Stomach smooth muscle (tissue), 2 donors: ENCODE measurements around the gene CHST13.

Experiments used
- H3K27ac ChIP-seq: one replicate; pipeline ENCODE4 v1.7.0; 2013; ENCODE audit warnings: mild to moderate bottlenecking, low read length, inconsistent platforms
- H3K27me3 ChIP-seq, 2 donors: one replicate each; pipeline ENCODE4 v1.7.0; 2013; ENCODE audit warnings: low read length in 2 of 2; ENCODE audit not compliant: insufficient read depth in 2 of 2, control insufficient read depth in 1 of 2
- H3K36me3 ChIP-seq, 2 donors: one replicate each; pipeline ENCODE4 v1.7.0; 2013; ENCODE audit warnings: low read length in 2 of 2; ENCODE audit not compliant: control insufficient read depth in 2 of 2, insufficient read depth in 2 of 2
- H3K4me1 ChIP-seq: one replicate; pipeline ENCODE4 v1.7.0; 2013; ENCODE audit warnings: low read length; ENCODE audit not compliant: control insufficient read depth, insufficient read depth
- H3K4me3 ChIP-seq, 2 donors: one replicate each; pipeline ENCODE4 v1.7.0; 2013; ENCODE audit warnings: low read length in 2 of 2
- H3K9ac ChIP-seq, 2 donors: one replicate each; pipeline ENCODE4 v1.7.0; 2013; ENCODE audit warnings: low read length in 2 of 2, mild to moderate bottlenecking in 1 of 2
- H3K9me3 ChIP-seq, 2 donors: one replicate each; pipeline ENCODE4 v1.7.0; 2013; ENCODE audit warnings: low read length in 2 of 2; ENCODE audit not compliant: control insufficient read depth in 2 of 2
- donor health status: healthy.
- donor health status: Pancreatic carcinoma.

The CHST13 gene

GRCh38 chr3:126542340-126543241 lies 18.6 kb downstream of the CHST13 start:
- Histone ChIP-seq H3K27me3 (peaks cover 17 to 21% of the 10 kb centered on the region in 2 donors), H3K4me1 (no peaks in the 10 kb centered on the region), H3K36me3 (no peaks in the 10 kb centered on the region)

DNA sequence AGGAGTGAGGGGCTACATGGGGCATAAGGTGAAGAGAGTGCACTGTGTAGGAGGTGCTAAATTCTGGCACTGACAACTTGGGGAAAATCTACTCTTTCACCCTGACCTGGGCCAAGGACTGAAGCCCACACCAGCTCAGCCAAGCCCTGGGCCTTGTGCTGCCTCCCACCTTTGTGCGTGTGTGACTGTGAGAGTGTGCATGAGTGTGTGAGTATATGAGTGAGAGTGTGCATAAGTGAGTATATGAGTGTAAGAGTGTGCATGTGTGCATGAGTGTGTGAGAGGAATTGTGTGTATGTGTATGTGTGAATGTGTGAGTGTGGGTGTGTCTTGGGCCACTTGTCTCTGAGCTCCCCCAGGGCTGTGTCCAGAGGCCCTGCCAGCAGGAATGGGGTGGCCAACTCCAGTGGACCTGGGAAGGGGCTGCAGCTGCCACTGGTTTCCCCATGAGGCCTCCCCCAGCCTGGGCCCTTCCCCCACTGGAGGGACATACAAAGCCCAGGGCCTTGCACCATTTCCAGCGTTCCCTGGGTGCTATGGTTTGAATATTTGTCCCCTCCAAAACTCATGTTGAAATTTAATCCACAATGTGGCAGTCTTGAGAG lies 19.6 kb downstream of the CHST13 start:
- no peak overlapping the region for H3K4me3 ChIP-seq
- H3K9ac ChIP-seq, result no peak overlapping the region
- H3K4me1 ChIP-seq, result no peaks in the 10 kb centered on the region
- H3K36me3 ChIP-seq, result no peaks in the 10 kb centered on the region
- no peak overlapping the region for H3K27ac ChIP-seq
- no peaks in the 10 kb centered on the region for H3K9me3 ChIP-seq
- H3K27me3 ChIP-seq, result peaks cover 17 to 19% of the 10 kb centered on the region in 2 donors

More at GRCh38 chr3:126542340-126543241, 18.6 kb downstream of the CHST13 start:
- Histone ChIP-seq H3K9me3 (no peaks in the 10 kb centered on the region), H3K27ac (no peak overlapping the region), H3K4me3 (no peak overlapping the region), H3K9ac (no peak overlapping the region)

DNA sequence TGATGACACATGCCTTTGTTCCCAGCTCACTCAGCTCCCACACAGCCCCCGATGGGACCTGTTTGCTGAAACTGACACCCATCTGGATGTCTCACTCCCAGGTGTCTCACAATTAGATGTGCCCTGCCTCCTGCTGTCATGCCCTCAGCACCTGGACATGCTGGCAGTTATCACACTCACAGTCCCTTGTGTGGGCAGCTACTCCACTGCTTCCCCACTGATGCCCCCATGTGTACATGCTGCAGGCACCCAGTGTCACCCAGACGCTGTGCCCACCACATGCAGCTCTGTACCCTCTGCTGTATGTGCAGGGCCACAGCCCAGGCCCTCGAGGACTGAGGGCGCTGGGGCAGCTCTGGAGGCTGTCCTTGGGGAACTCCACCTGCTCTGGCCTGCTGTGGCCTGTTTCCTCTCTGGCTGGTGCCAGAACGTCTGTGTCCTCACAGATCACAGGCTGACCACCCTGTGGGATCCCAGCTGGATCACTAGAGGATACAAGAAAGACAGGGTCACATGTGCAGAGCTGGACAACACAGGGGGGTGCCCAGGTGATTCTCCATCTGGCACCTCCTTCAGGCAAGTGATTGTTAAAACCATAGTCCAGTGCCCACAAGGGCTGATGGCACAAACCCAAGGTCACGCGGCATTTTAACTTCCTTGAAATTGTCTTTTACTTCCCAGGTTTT lies 20.8 kb downstream of the CHST13 start:
- Histone ChIP-seq H3K27ac (no peak overlapping the region), H3K9ac (no peak overlapping the region), H3K4me1 (no peaks in the 10 kb centered on the region), H3K27me3 (peaks cover 17 to 22% of the 10 kb centered on the region in 2 donors), H3K36me3 (no peaks in the 10 kb centered on the region), H3K9me3 (no peaks in the 10 kb centered on the region), H3K4me3 (no peak overlapping the region)

GRCh38 chr3:126545544-126545943 lies 21.6 kb downstream of the CHST13 start:
- peaks cover 17 to 18% of the 10 kb centered on the region in 2 donors for H3K27me3 ChIP-seq

DNA sequence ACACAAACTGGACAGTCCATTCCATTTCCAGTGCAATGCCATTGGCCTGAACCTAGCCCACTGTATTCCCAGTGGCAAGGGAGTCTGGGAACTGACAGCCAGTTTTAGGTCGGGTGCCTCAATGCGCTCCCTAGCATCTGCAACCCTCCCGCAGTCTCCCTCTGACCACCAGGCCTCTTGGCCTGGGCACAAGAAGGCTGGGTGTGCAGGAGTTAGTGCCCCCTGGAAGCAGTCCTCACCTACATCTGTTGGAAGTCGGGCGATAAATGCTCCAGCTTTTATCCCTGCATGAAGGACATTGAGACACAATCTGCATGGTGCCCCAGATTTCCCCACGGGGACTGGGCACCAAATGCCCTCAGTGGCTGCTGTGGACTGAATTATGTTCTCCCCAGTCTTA lies 22.1 kb downstream of the CHST13 start:
- H3K4me3 ChIP-seq, result no peak overlapping the region
- no peaks in the 10 kb centered on the region for H3K36me3 ChIP-seq
- H3K9ac ChIP-seq, result no peak overlapping the region
- H3K9me3 ChIP-seq, result no peaks in the 10 kb centered on the region
- peaks cover 17 to 18% of the 10 kb centered on the region in 2 donors for H3K27me3 ChIP-seq
- H3K4me1 ChIP-seq, result no peaks in the 10 kb centered on the region
- no peak overlapping the region for H3K27ac ChIP-seq

More at GRCh38 chr3:126545544-126545943, 21.6 kb downstream of the CHST13 start:
- Histone ChIP-seq H3K4me3 (no peak overlapping the region), H3K9ac (no peak overlapping the region), H3K4me1 (no peaks in the 10 kb centered on the region), H3K36me3 (no peaks in the 10 kb centered on the region), H3K9me3 (no peaks in the 10 kb centered on the region), H3K27ac (no peak overlapping the region)

DNA sequence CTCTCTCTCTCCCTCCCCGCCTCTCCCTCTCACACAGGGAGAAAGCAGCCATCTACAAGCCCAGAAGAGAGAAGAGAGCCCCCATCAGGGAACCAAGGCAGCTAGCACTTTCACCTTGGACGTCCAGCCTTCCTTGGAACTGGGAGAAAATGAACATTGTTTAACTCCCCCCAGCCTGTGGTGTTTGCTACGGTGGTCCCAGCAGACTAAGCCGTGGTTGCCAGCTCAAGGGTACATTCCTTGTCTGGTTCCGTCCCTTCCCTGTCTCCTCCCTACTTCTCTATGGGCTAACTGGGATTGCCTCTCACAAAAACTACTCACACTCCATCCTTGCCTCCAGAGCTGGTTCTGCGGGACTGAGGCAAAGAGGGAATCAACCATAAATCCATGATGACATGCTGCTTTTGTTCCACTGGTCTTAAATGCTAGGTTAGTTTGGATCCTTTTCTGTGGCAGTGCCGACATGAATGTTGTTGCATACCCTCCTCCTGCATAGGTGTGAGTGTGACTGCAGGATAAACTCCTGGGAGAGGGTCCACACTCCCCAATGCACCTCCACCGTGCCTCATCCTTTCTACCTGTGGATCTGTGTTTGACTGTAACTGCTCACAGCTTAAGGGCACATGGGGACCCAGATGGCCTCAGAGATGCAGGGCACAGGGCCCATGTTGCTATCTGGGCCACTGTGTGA lies 22.7 kb downstream of the CHST13 start:
- peaks cover 12 to 18% of the 10 kb centered on the region in 2 donors for H3K27me3 ChIP-seq
- H3K4me1 ChIP-seq, result no peaks in the 10 kb centered on the region
- no peak overlapping the region for H3K4me3 ChIP-seq

DNA sequence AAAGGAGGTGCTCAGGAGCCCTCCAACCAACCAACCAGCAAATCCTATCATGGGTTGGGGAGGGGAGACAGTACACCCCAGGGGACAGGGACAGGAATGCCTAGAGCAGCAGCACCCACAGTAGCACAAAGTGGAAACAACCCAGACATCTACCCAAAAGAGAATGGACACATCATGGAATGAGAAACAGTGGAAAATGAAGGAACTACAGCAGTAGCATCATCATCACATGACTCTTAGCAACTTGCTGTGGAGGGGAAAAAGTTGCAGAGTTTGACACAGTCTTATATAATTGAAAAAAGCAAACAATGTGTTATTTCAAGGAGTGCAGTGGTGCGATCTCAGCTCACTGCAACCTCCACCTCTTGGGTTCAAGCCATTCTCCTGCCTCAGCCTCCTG lies 23.8 kb downstream of the CHST13 start:
- Histone ChIP-seq H3K27me3 (peaks cover 2 to 18% of the 10 kb centered on the region in 2 donors), H3K9me3 (no peaks in the 10 kb centered on the region), H3K36me3 (no peaks in the 10 kb centered on the region), H3K27ac (no peak overlapping the region), H3K4me3 (no peak overlapping the region), H3K4me1 (no peaks in the 10 kb centered on the region), H3K9ac (no peak overlapping the region)

More for the DNA sequence above, 22.7 kb downstream of the CHST13 start:
- no peak overlapping the region for H3K27ac ChIP-seq
- H3K36me3 ChIP-seq, result no peaks in the 10 kb centered on the region
- no peak overlapping the region for H3K9ac ChIP-seq
- H3K9me3 ChIP-seq, result no peaks in the 10 kb centered on the region

DNA sequence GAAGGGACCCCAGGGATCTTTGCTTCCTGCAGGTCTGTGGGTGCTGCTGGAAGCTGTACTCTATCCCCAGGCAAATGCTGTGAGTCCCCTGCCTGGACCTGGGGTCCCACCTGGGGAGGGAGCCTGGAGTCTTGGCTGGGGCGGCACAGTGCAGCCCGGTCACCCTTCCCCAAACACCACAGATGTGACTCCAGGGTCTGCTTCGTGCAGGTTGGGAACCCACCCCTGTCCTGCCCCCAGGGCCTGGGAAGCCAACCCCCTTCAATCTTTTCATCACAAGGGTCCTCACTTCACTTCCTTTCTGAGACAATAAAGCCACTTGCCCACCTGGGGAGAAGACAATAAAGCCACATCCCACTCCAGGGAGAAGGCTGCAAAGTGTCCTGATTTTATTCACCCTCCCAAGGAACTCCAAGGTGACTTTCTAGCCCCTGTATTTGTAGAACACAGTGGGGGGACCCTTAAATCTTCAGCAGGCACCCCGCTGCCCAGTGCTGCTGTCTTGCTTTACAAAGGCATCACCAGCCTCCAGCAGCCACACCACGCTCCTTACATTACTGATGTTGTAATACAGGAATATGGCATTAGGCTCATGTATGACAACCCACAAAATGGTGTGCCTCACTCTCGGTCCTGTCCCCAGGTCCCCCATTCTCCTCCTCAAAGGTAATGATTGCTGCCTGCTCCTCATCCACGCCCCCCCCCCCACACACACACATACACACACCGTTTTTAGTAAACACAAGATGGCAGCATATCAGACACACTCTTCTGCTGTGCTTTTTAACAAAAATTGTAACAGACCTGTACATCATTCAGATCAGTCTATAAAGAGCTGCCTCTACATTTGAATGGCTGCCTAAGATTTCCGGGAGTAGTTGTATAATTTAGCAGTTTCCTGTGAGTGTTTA lies 24.9 kb downstream of the CHST13 start:
- no peaks in the 10 kb centered on the region for H3K9me3 ChIP-seq
- H3K4me3 ChIP-seq, result no peak overlapping the region
- H3K27me3 ChIP-seq, result peaks cover 0 to 11% of the 10 kb centered on the region in 2 donors
- no peak overlapping the region for H3K27ac ChIP-seq
- H3K36me3 ChIP-seq, result no peaks in the 10 kb centered on the region
- H3K9ac ChIP-seq, result no peak overlapping the region
- H3K4me1 ChIP-seq, result no peaks in the 10 kb centered on the region

GRCh38 chr3:126549861-126550487 lies 26.0 kb downstream of the CHST13 start:
- Histone ChIP-seq H3K4me3 (no peak overlapping the region), H3K36me3 (no peaks in the 10 kb centered on the region), H3K9me3 (no peaks in the 10 kb centered on the region), H3K4me1 (no peaks in the 10 kb centered on the region), H3K27me3 (peaks cover 0 to 9% of the 10 kb centered on the region in 2 donors), H3K9ac (no peak overlapping the region), H3K27ac (no peak overlapping the region)
